K562 (cell line): ENCODE data around the gene NPR1. TPM values are rescaled to one million over a fixed set of nuclear protein-coding genes. Genes with fewer than 3 reads are reported as not detected.

Source experiments
- GABPB1 ChIP-seq: sonication (generic); formaldehyde crosslinking; IDR thresholded peaks from 2 replicates; pipeline ENCODE4 v1.8.0; 2022; ENCODE audit warnings: mild to moderate bottlenecking, missing genetic modification reagents
- LCOR ChIP-seq: sonication (generic); formaldehyde crosslinking; IDR thresholded peaks from 2 replicates; pipeline ENCODE4 v1.8.0; 2022; ENCODE audit warnings: mild to moderate bottlenecking, missing genetic modification reagents
- NCOA4 ChIP-seq: fragments of 450-650 bp; IDR thresholded peaks from 2 replicates; pipeline ENCODE4 v1.6.1; 2018; ENCODE audit warnings: mild to moderate bottlenecking; ENCODE audit not compliant: partially characterized antibody
- TBP ChIP-seq: optimal IDR thresholded peaks from 2 replicates; pipeline ENCODE3; 2011; ENCODE audit warnings: low read depth, low read length, improper control_type of control experiment
- polyA plus RNA-seq, 8 experiments: library from polyadenylated mRNA; depleted of rRNA in 4 of 8; stranded (reverse) in 5 of 8; unstranded in 3 of 8; fragments of >200 nt; fragmentation: Nextera tagmentation in 2 of 8; fragmentation: Illumina TruSeq in 1 of 8; extraction: Ambion mirVana in 2 of 8; extraction: Trizol in 1 of 8; gene quantifications; 2 replicates each; pipeline versions ENCODE4 v1.2.1 to v1.2.3, GENCODE V29; 2011 to 2014; ENCODE audit warnings: inconsistent platforms in 1 of 8, missing spikeins in 1 of 8
- total RNA-seq, 7 experiments: library from RNA; depleted of rRNA in 6 of 7; stranded (reverse); fragments of >200 nt in 6 of 7; fragmentation: Illumina TruSeq in 2 of 7; extraction: Trizol in 2 of 7; gene quantifications; 2 replicates each; pipeline versions ENCODE4 v1.2.1 to v1.2.3, GENCODE V29; 2011 to 2021; ENCODE audit warnings: low replicate concordance in 1 of 7
- TF ChIP-seq, protein P1 (sequence below), 2 experiments: fragments of 450-650 bp in 1 of 2; IDR thresholded peaks; 2 replicates each; pipeline ENCODE4 v1.6.1; 2011 to 2017; ENCODE audit warnings: low read depth in 2 of 2, antibody characterized with exemption in 1 of 2, borderline replicate concordance in 1 of 2, low read length in 1 of 2, mild to moderate bottlenecking in 1 of 2, mixed read lengths in 1 of 2; ENCODE audit not compliant: control insufficient read depth in 1 of 2

Gene NPR1
- total and polyA plus RNA-seq, 9 of the 15 experiments (the other 6 are each of a cell fraction or from before 2014, with no cell fraction given): 0.05 to 0.16 (median 0.06) TPM; not detected in 6

DNA sequence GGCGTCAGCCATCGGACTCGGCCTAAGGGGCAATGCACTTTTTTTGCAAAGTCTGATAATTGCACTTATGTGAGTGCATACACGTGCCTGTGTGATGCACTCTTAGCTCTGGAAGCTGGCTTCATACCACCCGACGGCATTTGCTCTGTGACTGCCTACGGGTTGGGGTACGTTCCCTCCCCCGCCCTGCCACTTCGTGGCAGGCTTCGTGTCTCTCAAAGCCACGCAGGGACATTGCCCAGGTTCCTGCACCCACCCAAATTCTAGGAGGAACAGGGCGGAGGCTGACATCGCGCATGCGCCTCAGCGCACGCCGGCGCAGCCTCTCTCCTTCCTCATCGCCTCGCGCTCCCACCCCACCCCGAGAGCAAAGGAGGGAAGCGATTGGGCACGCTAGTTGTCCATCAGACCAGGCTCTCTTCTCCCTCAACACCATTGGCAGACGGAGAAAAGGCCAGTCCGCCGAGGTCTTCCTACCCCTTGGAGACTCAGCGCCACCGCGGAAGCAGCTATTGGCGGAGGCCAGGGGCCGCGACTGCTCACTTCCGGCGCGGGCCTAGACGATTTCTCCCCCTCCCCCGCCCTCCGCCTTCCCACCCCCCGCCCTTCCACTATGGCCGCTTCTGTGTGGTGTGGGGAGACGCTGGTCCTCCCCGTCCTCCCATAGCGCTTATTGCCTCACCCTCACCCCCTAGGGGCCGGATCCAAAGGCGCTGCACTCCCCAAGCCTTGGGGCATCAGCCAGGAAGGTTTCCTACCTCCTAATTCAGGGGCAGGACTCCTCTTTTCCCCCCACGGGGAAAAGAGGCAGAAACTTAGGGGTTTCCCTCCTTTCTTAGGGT lies 49.2 kb downstream of the NPR1 start, which contains the start of gene INTS3 (continued):
- TF ChIP-seq, protein P1, sequence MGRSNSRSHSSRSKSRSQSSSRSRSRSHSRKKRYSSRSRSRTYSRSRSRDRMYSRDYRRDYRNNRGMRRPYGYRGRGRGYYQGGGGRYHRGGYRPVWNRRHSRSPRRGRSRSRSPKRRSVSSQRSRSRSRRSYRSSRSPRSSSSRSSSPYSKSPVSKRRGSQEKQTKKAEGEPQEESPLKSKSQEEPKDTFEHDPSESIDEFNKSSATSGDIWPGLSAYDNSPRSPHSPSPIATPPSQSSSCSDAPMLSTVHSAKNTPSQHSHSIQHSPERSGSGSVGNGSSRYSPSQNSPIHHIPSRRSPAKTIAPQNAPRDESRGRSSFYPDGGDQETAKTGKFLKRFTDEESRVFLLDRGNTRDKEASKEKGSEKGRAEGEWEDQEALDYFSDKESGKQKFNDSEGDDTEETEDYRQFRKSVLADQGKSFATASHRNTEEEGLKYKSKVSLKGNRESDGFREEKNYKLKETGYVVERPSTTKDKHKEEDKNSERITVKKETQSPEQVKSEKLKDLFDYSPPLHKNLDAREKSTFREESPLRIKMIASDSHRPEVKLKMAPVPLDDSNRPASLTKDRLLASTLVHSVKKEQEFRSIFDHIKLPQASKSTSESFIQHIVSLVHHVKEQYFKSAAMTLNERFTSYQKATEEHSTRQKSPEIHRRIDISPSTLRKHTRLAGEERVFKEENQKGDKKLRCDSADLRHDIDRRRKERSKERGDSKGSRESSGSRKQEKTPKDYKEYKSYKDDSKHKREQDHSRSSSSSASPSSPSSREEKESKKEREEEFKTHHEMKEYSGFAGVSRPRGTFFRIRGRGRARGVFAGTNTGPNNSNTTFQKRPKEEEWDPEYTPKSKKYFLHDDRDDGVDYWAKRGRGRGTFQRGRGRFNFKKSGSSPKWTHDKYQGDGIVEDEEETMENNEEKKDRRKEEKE (IDR thresholded peaks at IDR 0.05; ENCODE audit: borderline replicate concordance in 1 of 2, control insufficient read depth in 1 of 2, low read depth in 2 of 2, low read length in 1 of 2): no peak
- TF ChIP-seq LCOR (peak; percentile 93), NCOA4 (no peak), TBP (peak; percentile 57), GABPB1 (CRISPR knock-in tag) (peak; percentile 92)
- TF ChIP-seq, all 486 proteins: peak for 104
